HepG2 (cell line): Measurements from ENCODE around the gene DHX30. TPM values are rescaled to one million over a fixed set of nuclear protein-coding genes. Genes with fewer than 3 reads are reported as not detected.

Experiments used
- ELF3 ChIP-seq: IDR thresholded peaks from 2 replicates; pipeline ENCODE4 v1.6.1; 2016; ENCODE audit warnings: missing genetic modification reagents, missing compliant biosample characterization
- GABPB1 ChIP-seq: IDR thresholded peaks from 2 replicates; pipeline ENCODE4 v1.6.1; 2016; ENCODE audit warnings: mild to moderate bottlenecking, missing genetic modification reagents, moderate library complexity, missing compliant biosample characterization
- HOXA5 ChIP-seq: sonication (generic); formaldehyde crosslinking; IDR thresholded peaks from 2 replicates; pipeline ENCODE4 v1.4.0; 2020; ENCODE audit warnings: missing genetic modification reagents
- ISX ChIP-seq: sonication (generic); formaldehyde crosslinking; conservative IDR thresholded peaks from 2 replicates; pipeline ENCODE4 v1.5.0; 2020; ENCODE audit warnings: missing genetic modification reagents
- JARID2 ChIP-seq: sonication (generic); formaldehyde crosslinking; IDR thresholded peaks from 2 replicates; pipeline ENCODE4 v1.8.1; 2023; ENCODE audit warnings: missing genetic modification reagents, inconsistent platforms; ENCODE audit not compliant: insufficient replicate concordance
- KDM5A ChIP-seq: fragments of 200-600 bp; sonication (generic); IDR thresholded peaks from 2 replicates; pipeline ENCODE4 v1.7.0; 2018; ENCODE audit warnings: antibody characterized with exemption, mild to moderate bottlenecking, low read length, borderline replicate concordance
- NFKB2 ChIP-seq: sonication (generic); formaldehyde crosslinking; IDR thresholded peaks from 2 replicates; pipeline ENCODE4 v1.4.0; 2020; ENCODE audit warnings: missing genetic modification reagents, borderline replicate concordance
- NR3C1 ChIP-seq: sonication (generic); formaldehyde crosslinking; IDR thresholded peaks from 2 replicates; pipeline ENCODE4 v1.4.0; 2020; ENCODE audit warnings: missing genetic modification reagents
- PAX8 ChIP-seq: sonication (generic); formaldehyde crosslinking; IDR thresholded peaks from 2 replicates; pipeline ENCODE4 v1.8.0; 2022; ENCODE audit warnings: mild to moderate bottlenecking, missing genetic modification reagents, borderline replicate concordance
- POLR2AphosphoS5 ChIP-seq: IDR thresholded peaks from 2 replicates; pipeline ENCODE4 v1.6.1; 2012; ENCODE audit warnings: low read depth, low read length
- SMAD9 ChIP-seq: sonication (generic); formaldehyde crosslinking; IDR thresholded peaks from 2 replicates; pipeline ENCODE4 v1.5.1; 2020; ENCODE audit warnings: mild to moderate bottlenecking, missing genetic modification reagents
- SMARCE1 ChIP-seq: fragments of 450-650 bp; IDR thresholded peaks from 2 replicates; pipeline ENCODE4 v1.6.1; 2017; ENCODE audit warnings: borderline replicate concordance
- SNAI1 ChIP-seq: sonication (generic); formaldehyde crosslinking; IDR thresholded peaks from 2 replicates; pipeline ENCODE4 v1.5.0; 2020; ENCODE audit warnings: mild to moderate bottlenecking, missing genetic modification reagents, borderline replicate concordance
- ZBTB20 ChIP-seq: sonication (generic); formaldehyde crosslinking; IDR thresholded peaks from 2 replicates; pipeline ENCODE4 v1.8.1; 2023; ENCODE audit warnings: missing genetic modification reagents, low read depth, mild to moderate bottlenecking, borderline replicate concordance
- ZNF160 ChIP-seq: sonication (generic); formaldehyde crosslinking; IDR thresholded peaks from 2 replicates; pipeline ENCODE4 v1.8.0; 2022; ENCODE audit warnings: mild to moderate bottlenecking, inconsistent platforms, missing genetic modification reagents
- ZNF7 ChIP-seq: IDR thresholded peaks from 2 replicates; pipeline ENCODE4 v1.6.1; 2016; ENCODE audit warnings: missing biosample characterization, missing genetic modification reagents
- ZNF781 ChIP-seq: sonication (generic); formaldehyde crosslinking; IDR thresholded peaks from 2 replicates; pipeline ENCODE4 v1.5.1; 2020; ENCODE audit warnings: borderline replicate concordance, mild to moderate bottlenecking, missing genetic modification reagents; ENCODE audit errors: not compliant biosample characterization
- polyA plus RNA-seq, 8 experiments: library from polyadenylated mRNA; depleted of rRNA in 3 of 8; stranded (reverse) in 7 of 8; unstranded in 1 of 8; fragments of >200 nt; fragmentation: Illumina TruSeq in 4 of 8; extraction: Trizol in 4 of 8; gene quantifications; 2 replicates each; pipeline versions ENCODE4 v1.2.1 to v1.2.3, GENCODE V29; 2011 to 2016; ENCODE audit warnings: low read depth in 4 of 8, missing spikeins in 1 of 8, mixed read lengths in 1 of 8; ENCODE audit not compliant: insufficient read depth in 1 of 8
- total RNA-seq, 5 experiments: library from RNA; depleted of rRNA; stranded (reverse); fragments of >200 nt; fragmentation: Illumina TruSeq; extraction: Trizol; gene quantifications; 2 replicates each; pipeline ENCODE4 v1.2.3, GENCODE V29; 2016; ENCODE audit warnings: low read depth in 1 of 5
- TF ChIP-seq, protein P1 (sequence below): IDR thresholded peaks from 2 replicates; pipeline ENCODE4 v1.6.1; 2016; ENCODE audit warnings: mild to moderate bottlenecking
- TF ChIP-seq, protein P2 (sequence below): sonication (generic); formaldehyde crosslinking; IDR thresholded peaks from 2 replicates; pipeline ENCODE4 v1.5.0; 2020; ENCODE audit warnings: mild to moderate bottlenecking, low read depth, missing genetic modification reagents, borderline replicate concordance
- TF ChIP-seq, protein P3 (sequence below): sonication (generic); formaldehyde crosslinking; IDR thresholded peaks from 2 replicates; pipeline ENCODE4 v1.4.0; 2020; ENCODE audit warnings: missing genetic modification reagents
- TF ChIP-seq, protein P4 (sequence below): sonication (generic); formaldehyde crosslinking; IDR thresholded peaks from 2 replicates; pipeline ENCODE4 v1.4.0; 2020; ENCODE audit warnings: missing genetic modification reagents
- TF ChIP-seq, protein P5 (sequence below): IDR thresholded peaks from 2 replicates; pipeline ENCODE4 v1.6.1; 2012; ENCODE audit warnings: inconsistent platforms

DHX30 gene
- total and polyA plus RNA-seq, 2 of the 13 experiments (the other 11 are each of a cell fraction or from before 2014, with no cell fraction given), result 30.6 to 59.4 TPM

DNA sequence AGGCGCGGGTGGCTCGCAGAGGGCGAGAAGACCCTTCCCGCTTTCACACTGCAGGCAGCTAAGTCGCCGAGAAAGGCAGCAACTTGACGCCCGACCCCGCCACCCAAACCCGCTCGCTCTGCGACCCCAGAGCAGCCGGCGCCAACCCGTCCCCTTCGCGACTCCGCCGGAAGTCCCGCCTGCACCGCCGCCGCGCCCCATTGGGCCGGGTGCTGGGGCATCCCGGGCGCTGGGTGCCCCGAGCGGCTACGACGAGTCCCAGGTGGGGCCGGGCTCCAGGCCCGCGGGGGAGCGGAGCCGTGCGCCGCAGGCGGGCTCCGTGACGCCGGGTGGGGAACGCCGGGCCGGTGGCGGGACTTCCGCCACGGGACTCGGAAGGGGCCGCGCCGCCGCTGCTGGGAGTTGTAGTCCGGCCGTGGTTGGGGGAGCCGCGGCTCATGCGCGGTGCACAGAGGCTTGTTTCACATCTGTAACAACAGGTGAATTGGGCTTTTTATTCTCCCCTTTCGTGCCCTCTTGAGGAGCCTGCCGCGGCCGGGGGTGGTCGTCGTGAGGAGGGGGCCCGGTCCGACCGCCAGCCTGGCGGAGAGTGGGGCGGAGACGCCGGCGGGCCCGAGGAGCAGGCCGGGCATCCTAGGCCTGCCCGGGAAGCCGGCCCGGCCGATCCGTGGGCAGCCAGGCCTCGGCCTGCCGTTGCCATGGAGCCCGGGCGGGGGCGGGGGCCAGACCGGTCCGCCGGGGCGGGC is at the start of gene DHX30 (continued):
- TF ChIP-seq SMARCE1 (no peak), ZNF781 (no peak), NR3C1 (CRISPR knock-in tag) (no peak), ISX (CRISPR knock-in tag) (0 out of 2 replicates have a peak, but pooled peaks have one; percentile 82), NFKB2 (CRISPR knock-in tag) (no peak), GABPB1 (peak; percentile 96), ELF3 (peak; percentile 51; the same call in 1 of the 2 replicates), PAX8 (0 out of 2 replicates have a peak, but pooled peaks have one; percentile 3), KDM5A (peak; percentile 52; the same call in 1 of the 2 replicates), SMAD9 (CRISPR knock-in tag) (no peak), ZNF160 (no peak), POLR2AphosphoS5 (peak; percentile 27; the same call in 1 of the 2 replicates), HOXA5 (CRISPR knock-in tag) (peak; percentile 69; the same call in 1 of the 2 replicates), JARID2 (CRISPR knock-in tag) (no peak), SNAI1 (CRISPR knock-in tag) (no peak), ZBTB20 (CRISPR knock-in tag) (no peak), ZNF7 (CRISPR knock-in tag) (no peak)
- TF ChIP-seq, protein P1, sequence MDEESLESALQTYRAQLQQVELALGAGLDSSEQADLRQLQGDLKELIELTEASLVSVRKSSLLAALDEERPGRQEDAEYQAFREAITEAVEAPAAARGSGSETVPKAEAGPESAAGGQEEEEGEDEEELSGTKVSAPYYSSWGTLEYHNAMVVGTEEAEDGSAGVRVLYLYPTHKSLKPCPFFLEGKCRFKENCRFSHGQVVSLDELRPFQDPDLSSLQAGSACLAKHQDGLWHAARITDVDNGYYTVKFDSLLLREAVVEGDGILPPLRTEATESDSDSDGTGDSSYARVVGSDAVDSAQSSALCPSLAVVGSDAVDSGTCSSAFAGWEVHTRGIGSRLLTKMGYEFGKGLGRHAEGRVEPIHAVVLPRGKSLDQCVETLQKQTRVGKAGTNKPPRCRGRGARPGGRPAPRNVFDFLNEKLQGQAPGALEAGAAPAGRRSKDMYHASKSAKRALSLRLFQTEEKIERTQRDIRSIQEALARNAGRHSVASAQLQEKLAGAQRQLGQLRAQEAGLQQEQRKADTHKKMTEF (CRISPR knock-in tag), result peak; percentile 59; the same call in 1 of the 2 replicates
- TF ChIP-seq, protein P2, sequence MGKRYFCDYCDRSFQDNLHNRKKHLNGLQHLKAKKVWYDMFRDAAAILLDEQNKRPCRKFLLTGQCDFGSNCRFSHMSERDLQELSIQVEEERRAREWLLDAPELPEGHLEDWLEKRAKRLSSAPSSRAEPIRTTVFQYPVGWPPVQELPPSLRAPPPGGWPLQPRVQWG (CRISPR knock-in tag), result no peak
- TF ChIP-seq, protein P3, sequence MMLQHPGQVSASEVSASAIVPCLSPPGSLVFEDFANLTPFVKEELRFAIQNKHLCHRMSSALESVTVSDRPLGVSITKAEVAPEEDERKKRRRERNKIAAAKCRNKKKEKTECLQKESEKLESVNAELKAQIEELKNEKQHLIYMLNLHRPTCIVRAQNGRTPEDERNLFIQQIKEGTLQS (CRISPR knock-in tag), result no peak
- TF ChIP-seq, protein P4, sequence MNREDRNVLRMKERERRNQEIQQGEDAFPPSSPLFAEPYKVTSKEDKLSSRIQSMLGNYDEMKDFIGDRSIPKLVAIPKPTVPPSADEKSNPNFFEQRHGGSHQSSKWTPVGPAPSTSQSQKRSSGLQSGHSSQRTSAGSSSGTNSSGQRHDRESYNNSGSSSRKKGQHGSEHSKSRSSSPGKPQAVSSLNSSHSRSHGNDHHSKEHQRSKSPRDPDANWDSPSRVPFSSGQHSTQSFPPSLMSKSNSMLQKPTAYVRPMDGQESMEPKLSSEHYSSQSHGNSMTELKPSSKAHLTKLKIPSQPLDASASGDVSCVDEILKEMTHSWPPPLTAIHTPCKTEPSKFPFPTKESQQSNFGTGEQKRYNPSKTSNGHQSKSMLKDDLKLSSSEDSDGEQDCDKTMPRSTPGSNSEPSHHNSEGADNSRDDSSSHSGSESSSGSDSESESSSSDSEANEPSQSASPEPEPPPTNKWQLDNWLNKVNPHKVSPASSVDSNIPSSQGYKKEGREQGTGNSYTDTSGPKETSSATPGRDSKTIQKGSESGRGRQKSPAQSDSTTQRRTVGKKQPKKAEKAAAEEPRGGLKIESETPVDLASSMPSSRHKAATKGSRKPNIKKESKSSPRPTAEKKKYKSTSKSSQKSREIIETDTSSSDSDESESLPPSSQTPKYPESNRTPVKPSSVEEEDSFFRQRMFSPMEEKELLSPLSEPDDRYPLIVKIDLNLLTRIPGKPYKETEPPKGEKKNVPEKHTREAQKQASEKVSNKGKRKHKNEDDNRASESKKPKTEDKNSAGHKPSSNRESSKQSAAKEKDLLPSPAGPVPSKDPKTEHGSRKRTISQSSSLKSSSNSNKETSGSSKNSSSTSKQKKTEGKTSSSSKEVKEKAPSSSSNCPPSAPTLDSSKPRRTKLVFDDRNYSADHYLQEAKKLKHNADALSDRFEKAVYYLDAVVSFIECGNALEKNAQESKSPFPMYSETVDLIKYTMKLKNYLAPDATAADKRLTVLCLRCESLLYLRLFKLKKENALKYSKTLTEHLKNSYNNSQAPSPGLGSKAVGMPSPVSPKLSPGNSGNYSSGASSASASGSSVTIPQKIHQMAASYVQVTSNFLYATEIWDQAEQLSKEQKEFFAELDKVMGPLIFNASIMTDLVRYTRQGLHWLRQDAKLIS (CRISPR knock-in tag), result no peak
- TF ChIP-seq, protein P5, sequence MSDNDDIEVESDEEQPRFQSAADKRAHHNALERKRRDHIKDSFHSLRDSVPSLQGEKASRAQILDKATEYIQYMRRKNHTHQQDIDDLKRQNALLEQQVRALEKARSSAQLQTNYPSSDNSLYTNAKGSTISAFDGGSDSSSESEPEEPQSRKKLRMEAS, result peak; percentile 46; the same call in 1 of the 2 replicates
